Gastroesophageal sphincter (tissue), 3 donors: ENCODE results near the gene KL.

Experiments
- POLR2A ChIP-seq, 2 donors: fragments of 450-650 bp; IDR thresholded peaks; one replicate each; pipeline ENCODE4 v1.6.1; 2017; ENCODE audit warnings: antibody characterized with exemption in 2 of 2, mild to moderate bottlenecking in 2 of 2, moderate library complexity in 1 of 2
- POLR2AphosphoS5 ChIP-seq: sonication (generic); formaldehyde crosslinking; IDR thresholded peaks from one replicate; pipeline ENCODE4 v1.6.1; 2017; ENCODE audit warnings: antibody characterized with exemption
- TF ChIP-seq, protein P1 (sequence below), 4 experiments: fragments of 200-600 bp in 2 of 4; fragments of 450-650 bp in 2 of 4; sonication (generic) in 1 of 4; IDR thresholded peaks; one replicate each; pipeline ENCODE4 v1.5.1; 2017 to 2019; ENCODE audit warnings: antibody characterized with exemption in 4 of 4, mild to moderate bottlenecking in 2 of 4, moderate library complexity in 2 of 4

- TF ChIP-seq, protein P1, sequence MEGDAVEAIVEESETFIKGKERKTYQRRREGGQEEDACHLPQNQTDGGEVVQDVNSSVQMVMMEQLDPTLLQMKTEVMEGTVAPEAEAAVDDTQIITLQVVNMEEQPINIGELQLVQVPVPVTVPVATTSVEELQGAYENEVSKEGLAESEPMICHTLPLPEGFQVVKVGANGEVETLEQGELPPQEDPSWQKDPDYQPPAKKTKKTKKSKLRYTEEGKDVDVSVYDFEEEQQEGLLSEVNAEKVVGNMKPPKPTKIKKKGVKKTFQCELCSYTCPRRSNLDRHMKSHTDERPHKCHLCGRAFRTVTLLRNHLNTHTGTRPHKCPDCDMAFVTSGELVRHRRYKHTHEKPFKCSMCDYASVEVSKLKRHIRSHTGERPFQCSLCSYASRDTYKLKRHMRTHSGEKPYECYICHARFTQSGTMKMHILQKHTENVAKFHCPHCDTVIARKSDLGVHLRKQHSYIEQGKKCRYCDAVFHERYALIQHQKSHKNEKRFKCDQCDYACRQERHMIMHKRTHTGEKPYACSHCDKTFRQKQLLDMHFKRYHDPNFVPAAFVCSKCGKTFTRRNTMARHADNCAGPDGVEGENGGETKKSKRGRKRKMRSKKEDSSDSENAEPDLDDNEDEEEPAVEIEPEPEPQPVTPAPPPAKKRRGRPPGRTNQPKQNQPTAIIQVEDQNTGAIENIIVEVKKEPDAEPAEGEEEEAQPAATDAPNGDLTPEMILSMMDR (IDR thresholded peaks at IDR 0.05): no peak
- TF ChIP-seq POLR2A (IDR thresholded peaks at IDR 0.05): no peak
- TF ChIP-seq POLR2AphosphoS5: no peak
Measured at GRCh38 chr13:33109801-33110200, 93.6 kb downstream of the KL start.
